Measurements from ENCODE around the gene MPPED1. TPM values are rescaled to one million over a fixed set of nuclear protein-coding genes. Genes with fewer than 3 reads are reported as not detected.

The MPPED1 gene
- total RNA-seq (2021), result not detected in 2 replicates
- Bru-seq, nascent RNA, result not detected
- not detected for BruChase-seq, experiment 1, labeled RNA remaining after a 2-hour chase
- BruChase-seq, experiment 2, labeled RNA remaining after a 6-hour chase, result not detected
- long read RNA-seq, result 0 reads

- no peak for DNase-seq
- H3K27ac ChIP-seq, result no peak within 1 kb of the TSS
- H3K4me3 ChIP-seq, result no peak within 1 kb of the TSS
- no peaks in the 10 kb centered on the region; the same call in 1 of the 2 replicates for H4K20me1 ChIP-seq (ENCODE audit: insufficient read depth)
- peaks cover 89% of the 10 kb centered on the region for H3K27me3 ChIP-seq (ENCODE audit: insufficient read depth, low read depth)
- no peaks in the 10 kb centered on the region for H3K79me2 ChIP-seq (ENCODE audit: low read depth)
- H3K4me2 ChIP-seq, result no peak within 1 kb of the TSS
- no TSS peak for BruUV-seq (replicated peaks)
- no peak for TF ChIP-seq CTCF (conservative IDR thresholded peaks at IDR 0.05)
- TF ChIP-seq EZH2 (IDR thresholded peaks at IDR 0.05; ENCODE audit: low read depth), result no peak
- no peak within 1 kb of the TSS for H2AFZ ChIP-seq
- H3K9me3 ChIP-seq (ENCODE audit: insufficient read depth, low read depth), result no peaks in the 10 kb centered on the region
- H3F3A ChIP-seq (ENCODE audit: insufficient read depth, low read depth), result no peaks in the 10 kb centered on the region
- no peaks in the 10 kb centered on the region for H3K4me1 ChIP-seq (replicated peaks; ENCODE audit: insufficient read depth)
- no peaks in the 10 kb centered on the region for H3K9me2 ChIP-seq (ENCODE audit: insufficient read depth)
- ChIA-PET CTCF (no interaction called here), POLR2A (ENCODE audit: unreplicated experiment) (no interaction called here)
- intact Hi-C loops (cut with micrococcal nuclease; ENCODE audit: unreplicated experiment), result no loop called here
- no peaks in the 10 kb centered on the region for H3K36me3 ChIP-seq (ENCODE audit: low read depth)
Observed at GRCh38 chr22:43411869-43412807, at the start of gene MPPED1. Gene MPPED1 (plus strand): TSS chr22:43412014. CDS start chr22:43424986, 12,972 bp downstream.

- Histone ChIP-seq H3K79me2 (ENCODE audit: low read depth) (no peaks in the 10 kb centered on the region), H3K27ac (no peak overlapping the region), H3K4me1 (replicated peaks; ENCODE audit: insufficient read depth) (no peaks in the 10 kb centered on the region), H3K27me3 (ENCODE audit: insufficient read depth, low read depth) (peaks cover 97% of the 10 kb centered on the region), H3K36me3 (ENCODE audit: low read depth) (no peaks in the 10 kb centered on the region), H4K20me1 (ENCODE audit: insufficient read depth) (peaks cover 3% of the 10 kb centered on the region), H2AFZ (no peak overlapping the region), H3K9me2 (ENCODE audit: insufficient read depth) (no peaks in the 10 kb centered on the region), H3F3A (ENCODE audit: insufficient read depth, low read depth) (no peaks in the 10 kb centered on the region), H3K4me2 (no peak overlapping the region), H3K4me3 (no peak overlapping the region), H3K9me3 (ENCODE audit: insufficient read depth, low read depth) (0 out of 2 replicates have a peak, but pooled peaks cover 5% of the 10 kb centered on the region)
- ChIA-PET POLR2A (ENCODE audit: unreplicated experiment) (interaction anchor here (0.7 kb wide), 2 partner anchors 75 to 104 kb away, joined by 3 to 10 read pairs; no protein-coding TSS in a partner anchor), CTCF (no interaction called here)
- intact Hi-C loops (cut with micrococcal nuclease; ENCODE audit: unreplicated experiment), result no loop called here
- no TSS peak for BruUV-seq (replicated peaks)
- no peak for DNase-seq
- no peak for TF ChIP-seq CTCF (conservative IDR thresholded peaks at IDR 0.05)
- TF ChIP-seq EZH2 (IDR thresholded peaks at IDR 0.05; ENCODE audit: low read depth), result no peak
Observed at GRCh38 chr22:43363315-43364168, 48.3 kb upstream of the MPPED1 start.

- BruUV-seq (replicated peaks), result no TSS peak
- Histone ChIP-seq H3K27me3 (ENCODE audit: insufficient read depth, low read depth) (peaks cover 98% of the 10 kb centered on the region), H2AFZ (no peak overlapping the region), H3K79me2 (ENCODE audit: low read depth) (no peaks in the 10 kb centered on the region), H3K4me1 (replicated peaks; ENCODE audit: insufficient read depth) (no peaks in the 10 kb centered on the region), H4K20me1 (ENCODE audit: insufficient read depth) (peaks cover 3% of the 10 kb centered on the region), H3K9me2 (ENCODE audit: insufficient read depth) (no peaks in the 10 kb centered on the region), H3F3A (ENCODE audit: insufficient read depth, low read depth) (no peaks in the 10 kb centered on the region), H3K4me2 (no peak overlapping the region), H3K36me3 (ENCODE audit: low read depth) (no peaks in the 10 kb centered on the region), H3K4me3 (no peak overlapping the region), H3K27ac (no peak overlapping the region), H3K9me3 (ENCODE audit: insufficient read depth, low read depth) (0 out of 2 replicates have a peak, but pooled peaks cover 5% of the 10 kb centered on the region)
- no peak for DNase-seq
- TF ChIP-seq CTCF (conservative IDR thresholded peaks at IDR 0.05) (no peak), EZH2 (IDR thresholded peaks at IDR 0.05; ENCODE audit: low read depth) (no peak)
- POLR2A ChIA-PET (ENCODE audit: unreplicated experiment), result interaction anchor here (0.7 kb wide), 2 partner anchors 76 to 104 kb away, joined by 3 to 10 read pairs; no protein-coding TSS in a partner anchor
- CTCF ChIA-PET, result interaction anchor here (0.7 kb wide), 1 partner anchor 41 kb away, joined by 10 read pairs; no protein-coding TSS in a partner anchor
- intact Hi-C loops (cut with micrococcal nuclease; ENCODE audit: unreplicated experiment), result no loop called here
Observed at GRCh38 chr22:43364169-43364435, 47.7 kb upstream of the MPPED1 start.
